ENCODE measurements around the gene NONO.
"Not testable (repeated sequence)": the region's sequence is repeated elsewhere in the genome, so short reads cannot be mapped to it uniquely, and the experiment has no call there.

Gene NONO

DNA sequence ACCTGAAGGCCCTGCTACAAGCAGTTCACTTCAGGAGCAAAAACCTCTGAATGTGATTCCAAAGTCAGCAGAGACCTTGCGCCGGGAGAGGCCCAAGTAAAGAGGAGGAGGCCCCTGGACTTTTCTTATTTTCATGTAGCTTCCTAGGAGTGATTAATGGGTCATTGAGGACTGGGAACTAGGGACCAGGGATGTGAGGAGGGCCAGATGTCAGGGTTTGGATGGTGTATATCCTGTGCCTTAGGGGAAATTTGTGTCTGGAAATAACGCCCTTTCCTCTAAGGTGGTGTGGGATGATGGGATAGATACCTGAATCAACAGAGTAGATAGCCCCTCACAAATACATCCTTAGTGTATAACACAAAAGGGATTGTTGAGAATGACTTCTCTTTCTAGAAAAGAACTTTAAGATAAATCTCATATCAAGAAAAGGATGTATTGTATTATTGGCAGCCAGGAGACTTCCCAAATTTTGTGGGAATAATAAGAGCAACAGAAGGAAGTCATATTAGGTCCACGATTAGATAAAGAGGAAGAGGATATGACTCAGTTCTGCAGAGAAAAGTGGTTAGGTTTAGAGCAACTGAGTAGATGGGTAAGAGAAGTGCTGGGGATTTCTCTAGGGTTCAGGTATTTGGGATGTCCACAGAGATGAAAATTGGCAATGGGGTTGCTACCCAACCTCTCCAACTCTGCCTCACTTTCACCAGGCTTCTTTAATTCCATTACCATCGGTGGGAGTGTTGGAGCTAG is 19.2 kb downstream of the NONO start:
- TF ChIP-seq, protein P1, sequence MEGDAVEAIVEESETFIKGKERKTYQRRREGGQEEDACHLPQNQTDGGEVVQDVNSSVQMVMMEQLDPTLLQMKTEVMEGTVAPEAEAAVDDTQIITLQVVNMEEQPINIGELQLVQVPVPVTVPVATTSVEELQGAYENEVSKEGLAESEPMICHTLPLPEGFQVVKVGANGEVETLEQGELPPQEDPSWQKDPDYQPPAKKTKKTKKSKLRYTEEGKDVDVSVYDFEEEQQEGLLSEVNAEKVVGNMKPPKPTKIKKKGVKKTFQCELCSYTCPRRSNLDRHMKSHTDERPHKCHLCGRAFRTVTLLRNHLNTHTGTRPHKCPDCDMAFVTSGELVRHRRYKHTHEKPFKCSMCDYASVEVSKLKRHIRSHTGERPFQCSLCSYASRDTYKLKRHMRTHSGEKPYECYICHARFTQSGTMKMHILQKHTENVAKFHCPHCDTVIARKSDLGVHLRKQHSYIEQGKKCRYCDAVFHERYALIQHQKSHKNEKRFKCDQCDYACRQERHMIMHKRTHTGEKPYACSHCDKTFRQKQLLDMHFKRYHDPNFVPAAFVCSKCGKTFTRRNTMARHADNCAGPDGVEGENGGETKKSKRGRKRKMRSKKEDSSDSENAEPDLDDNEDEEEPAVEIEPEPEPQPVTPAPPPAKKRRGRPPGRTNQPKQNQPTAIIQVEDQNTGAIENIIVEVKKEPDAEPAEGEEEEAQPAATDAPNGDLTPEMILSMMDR (conservative IDR thresholded peaks at IDR 0.05; ENCODE audit: low read depth, low read length): no peak
- H3K4me3 ChIP-seq (ENCODE audit: low read length): no peak overlapping the region
- DNase-seq (ENCODE audit: low read depth): no peak

DNA sequence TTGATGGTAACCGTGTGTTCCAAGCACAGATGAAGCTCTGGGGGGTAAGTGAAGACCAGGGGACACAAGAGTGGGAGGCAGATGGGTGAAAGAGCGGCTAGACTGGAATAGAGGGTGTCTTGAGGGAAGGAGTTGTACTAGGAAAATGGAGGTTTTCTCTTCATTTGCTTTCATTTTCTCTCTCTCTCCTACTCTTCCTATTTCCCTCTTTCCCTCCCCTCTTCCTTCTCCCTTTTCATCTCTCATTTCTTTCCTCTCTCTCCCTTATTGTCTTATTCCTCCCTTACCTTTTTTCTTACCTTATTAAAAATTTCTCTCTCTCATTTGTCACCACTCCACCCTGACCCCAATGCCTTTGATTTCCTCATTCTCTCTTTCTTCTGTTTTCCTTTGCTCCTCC is 21.1 kb downstream of the NONO start:
- TF ChIP-seq, protein P1 (conservative IDR thresholded peaks at IDR 0.05; ENCODE audit: low read depth, low read length): no peak
- no peak overlapping the region for H3K4me3 ChIP-seq (ENCODE audit: low read length)
- no peak for DNase-seq (ENCODE audit: low read depth)

DNA sequence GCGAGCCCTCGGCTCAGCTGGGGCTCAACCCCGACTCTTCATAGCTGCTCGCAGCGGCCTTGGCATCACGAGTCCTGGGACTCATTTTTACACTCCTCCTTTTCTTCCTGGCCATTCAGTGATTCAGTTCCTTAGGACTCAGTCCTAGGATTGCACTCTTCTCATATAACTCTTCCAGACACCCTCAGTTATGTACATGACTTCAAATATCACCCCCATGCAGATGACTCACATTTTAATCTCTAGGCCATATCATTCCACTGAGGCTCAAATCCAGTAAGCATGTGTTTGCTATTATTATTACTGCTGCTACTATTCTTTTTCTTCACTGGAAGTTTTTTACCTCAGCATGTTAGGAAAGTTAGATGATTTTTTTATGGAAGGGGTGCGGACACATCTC is 32.5 kb downstream of the NONO start:
- no peak overlapping the region for H3K4me3 ChIP-seq (ENCODE audit: low read length)
- DNase-seq (ENCODE audit: low read depth): peak; percentile 62
- TF ChIP-seq, protein P1 (conservative IDR thresholded peaks at IDR 0.05; ENCODE audit: low read depth, low read length): no peak

DNA sequence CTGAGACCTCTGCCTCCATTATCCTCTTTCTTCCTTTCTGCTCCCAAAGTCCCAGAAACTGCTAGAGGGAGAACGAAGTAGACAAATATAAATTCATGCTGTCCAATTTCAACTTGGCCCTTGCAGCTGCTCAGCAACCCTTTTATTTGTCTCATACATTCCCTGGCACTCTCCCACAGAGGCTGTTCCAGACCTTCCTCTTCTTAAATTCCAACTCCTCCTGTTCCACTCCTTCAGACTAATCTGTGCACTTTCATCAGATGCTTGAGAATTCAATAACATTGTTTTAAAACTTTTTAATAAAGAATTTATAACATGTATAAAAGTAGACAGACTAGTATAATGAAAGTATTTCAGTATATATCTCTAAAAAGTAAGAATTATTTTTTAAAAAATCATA is 33.5 kb downstream of the NONO start:
- H3K4me3 ChIP-seq (ENCODE audit: low read length); DNase-seq (ENCODE audit: low read depth): not testable (repeated sequence)

DNA sequence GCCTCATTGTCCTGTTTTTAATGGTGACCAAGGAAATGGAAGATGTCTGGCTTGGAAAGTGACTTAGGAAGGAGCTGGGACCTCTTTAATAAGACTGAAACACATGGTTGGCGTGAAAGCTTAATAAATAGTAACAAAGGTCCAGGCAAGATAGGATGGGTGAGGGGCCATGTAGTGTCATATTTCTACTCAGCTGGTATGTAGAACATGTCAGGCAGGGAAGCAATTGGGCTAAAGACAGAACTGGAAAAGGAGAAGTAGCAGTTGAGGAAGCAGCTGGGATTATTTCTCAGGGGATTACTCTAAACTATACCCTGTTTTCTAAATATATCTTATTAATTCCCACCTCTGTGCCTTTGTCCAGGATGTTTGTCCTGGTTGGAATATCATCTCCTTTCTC is 36.7 kb downstream of the NONO start:
- no peak for DNase-seq (ENCODE audit: low read depth)
- H3K4me3 ChIP-seq (ENCODE audit: low read length): no peak overlapping the region
- TF ChIP-seq, protein P1 (conservative IDR thresholded peaks at IDR 0.05; ENCODE audit: low read depth, low read length): no peak

DNA sequence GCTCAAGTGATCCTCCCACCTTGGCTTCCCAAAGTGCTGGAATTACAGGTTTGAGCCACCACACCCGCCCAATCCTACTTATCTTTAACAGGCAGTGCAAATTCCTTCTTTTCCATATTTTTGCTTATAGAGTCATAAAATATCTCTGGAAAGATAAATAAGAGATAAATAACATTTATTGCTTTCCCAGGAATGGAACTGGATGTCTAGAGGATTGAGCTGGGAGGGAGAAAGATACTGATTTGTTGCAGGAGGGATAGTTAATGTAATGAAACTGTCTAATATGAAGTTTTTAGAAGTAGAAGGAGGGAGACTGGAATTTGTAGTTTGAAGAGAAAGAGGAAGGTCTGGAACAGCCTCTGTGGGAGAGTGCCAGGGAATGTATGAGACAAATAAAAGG is 38.3 kb downstream of the NONO start:
- DNase-seq (ENCODE audit: low read depth): no peak
- H3K4me3 ChIP-seq (ENCODE audit: low read length): no peak overlapping the region
- TF ChIP-seq, protein P1 (conservative IDR thresholded peaks at IDR 0.05; ENCODE audit: low read depth, low read length): no peak

DNA sequence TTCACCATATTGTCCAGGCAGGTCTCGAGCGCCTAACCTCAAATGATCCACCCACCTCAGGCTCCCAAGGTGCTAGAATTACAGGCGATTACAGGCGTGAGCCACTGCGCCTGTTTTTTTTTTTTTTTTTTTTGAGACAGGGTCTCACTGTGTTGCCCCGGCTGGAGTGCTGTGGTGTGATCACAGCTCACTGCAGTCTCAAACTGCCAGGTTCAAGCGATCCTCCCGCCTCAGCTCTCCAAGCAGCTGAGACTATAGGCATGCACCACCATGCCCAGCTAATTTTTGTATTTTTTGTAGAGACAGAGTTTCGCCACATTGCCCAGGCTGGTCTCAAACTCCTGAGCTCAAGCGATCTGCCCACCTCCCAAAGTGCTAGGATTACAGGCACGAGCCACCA is 41.0 kb downstream of the NONO start:
- DNase-seq (ENCODE audit: low read depth); H3K4me3 ChIP-seq (ENCODE audit: low read length): not testable (repeated sequence)

DNA sequence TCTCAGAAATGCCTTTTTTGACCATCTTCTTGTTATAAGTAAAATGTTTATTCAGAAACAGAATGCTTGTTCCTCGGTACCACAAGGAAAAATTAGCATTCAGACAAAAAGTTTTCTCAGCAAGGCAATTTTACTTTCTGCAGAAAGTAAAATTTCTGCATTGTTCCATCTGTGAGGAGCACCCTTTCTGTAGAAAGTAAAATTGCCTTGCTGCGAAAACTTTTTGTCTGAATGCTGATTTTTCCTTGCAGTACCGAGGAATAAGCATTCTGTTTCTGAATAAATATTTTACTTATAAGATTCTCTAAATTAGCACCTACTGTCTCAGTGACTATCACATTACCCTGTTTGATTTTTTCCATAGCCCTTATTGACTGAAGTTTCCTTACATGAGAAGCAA is 43.0 kb downstream of the NONO start:
- H3K4me3 ChIP-seq (ENCODE audit: low read length): no peak overlapping the region
- DNase-seq (ENCODE audit: low read depth): no peak
- TF ChIP-seq, protein P1 (conservative IDR thresholded peaks at IDR 0.05; ENCODE audit: low read depth, low read length): no peak

DNA sequence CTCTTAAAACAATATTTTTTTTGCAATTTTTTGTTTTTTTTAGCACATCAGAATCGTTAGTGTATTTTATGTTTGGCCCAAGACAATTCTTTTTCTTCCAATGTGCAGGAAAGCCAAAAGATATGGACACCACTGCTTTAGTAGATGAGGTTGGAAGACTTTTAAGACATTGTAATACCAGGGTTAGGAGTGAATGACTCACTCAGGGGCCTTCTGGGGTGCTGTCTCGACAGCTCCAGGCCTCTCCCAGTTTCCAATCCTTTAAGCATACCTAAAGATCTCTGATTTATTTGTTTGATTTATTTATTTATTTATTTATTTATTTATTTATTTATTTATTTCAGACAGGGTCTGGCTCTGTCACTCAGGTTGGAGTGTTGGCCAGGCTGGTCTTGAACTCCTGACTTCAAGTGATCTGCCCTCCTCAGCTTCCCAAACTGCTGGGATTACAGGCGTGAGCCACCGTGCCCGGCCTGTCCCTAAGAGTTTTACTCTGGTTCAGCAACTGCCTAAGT is 65.8 kb downstream of the NONO start:
- not testable (repeated sequence) for H3K4me3 ChIP-seq (ENCODE audit: low read length); DNase-seq (ENCODE audit: low read depth)

DNA sequence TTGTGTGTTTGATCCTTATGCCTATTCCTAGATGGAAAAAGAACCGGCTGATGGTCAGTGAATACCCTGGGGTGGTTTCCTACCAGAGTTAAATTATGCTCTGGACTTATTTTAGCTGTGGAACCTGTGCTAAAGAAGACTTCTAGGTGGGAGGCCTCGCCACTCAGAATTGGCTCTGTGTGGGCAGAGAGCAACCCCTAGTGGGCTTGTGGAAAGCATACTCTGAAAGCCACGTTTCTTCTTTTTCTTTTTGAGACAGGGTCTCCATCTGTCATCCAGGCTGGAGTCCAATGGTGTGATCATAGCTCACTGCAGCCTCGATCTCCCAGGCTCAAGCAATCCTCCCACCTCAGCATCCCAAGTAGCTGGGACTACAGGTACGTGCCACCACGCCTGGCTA is 66.4 kb downstream of the NONO start:
- DNase-seq (ENCODE audit: low read depth); H3K4me3 ChIP-seq (ENCODE audit: low read length): not testable (repeated sequence)
